Measurements from ENCODE around the gene SYNE3.

DNA sequence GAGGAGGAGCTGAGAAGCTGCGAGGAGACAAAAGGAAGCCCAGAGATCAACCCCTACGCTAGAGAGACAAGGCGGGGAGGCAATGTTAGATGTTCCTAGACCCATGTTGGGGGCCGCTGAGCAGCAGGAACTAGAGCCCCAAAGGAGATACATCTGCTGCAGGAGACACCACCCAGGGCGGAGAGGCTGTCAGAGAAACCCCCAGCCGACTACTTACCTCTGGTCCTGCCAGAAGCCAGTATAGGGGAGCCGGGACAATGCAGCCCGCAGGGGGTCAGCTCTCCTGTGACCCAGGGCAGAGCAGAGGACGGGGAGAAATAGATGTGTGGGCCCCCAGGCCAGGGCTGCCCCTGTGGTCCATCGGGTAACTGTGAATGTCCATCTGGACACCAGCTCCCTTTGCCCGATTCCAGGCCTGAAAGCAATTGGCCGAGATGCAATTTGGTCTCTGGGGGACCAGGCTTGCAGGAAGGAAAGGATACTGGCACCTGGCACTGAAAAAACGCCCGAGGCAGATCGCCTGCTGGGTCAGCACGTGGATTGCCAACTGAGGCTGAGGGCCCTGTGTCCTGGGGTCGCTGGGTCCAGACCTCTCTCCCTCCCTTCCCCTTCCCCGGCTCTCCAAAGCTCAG is 34.9 kb downstream of the SYNE3 start:
- TF ChIP-seq POLR2A (IDR thresholded peaks at IDR 0.05) (no peak), CTCF (IDR thresholded peaks at IDR 0.05) (no peak)
